Head of caudate nucleus (tissue), 42 donors: ENCODE measurements around the gene FRS3.

Experiments used
- DNase-seq, 42 donors: peaks; one replicate each; pipeline versions ENCODE4 v3.0.0 to v3.0.0-alpha.2; 2020 to 2021; ENCODE audit warnings: mixed read lengths in 7 of 42
- intact Hi-C: fragments of 100-400 bp; cut with DNase I; formaldehyde crosslinking; loops from one replicate; pipeline ENCODE4 v1.15.0; 2022

Gene FRS3

DNA sequence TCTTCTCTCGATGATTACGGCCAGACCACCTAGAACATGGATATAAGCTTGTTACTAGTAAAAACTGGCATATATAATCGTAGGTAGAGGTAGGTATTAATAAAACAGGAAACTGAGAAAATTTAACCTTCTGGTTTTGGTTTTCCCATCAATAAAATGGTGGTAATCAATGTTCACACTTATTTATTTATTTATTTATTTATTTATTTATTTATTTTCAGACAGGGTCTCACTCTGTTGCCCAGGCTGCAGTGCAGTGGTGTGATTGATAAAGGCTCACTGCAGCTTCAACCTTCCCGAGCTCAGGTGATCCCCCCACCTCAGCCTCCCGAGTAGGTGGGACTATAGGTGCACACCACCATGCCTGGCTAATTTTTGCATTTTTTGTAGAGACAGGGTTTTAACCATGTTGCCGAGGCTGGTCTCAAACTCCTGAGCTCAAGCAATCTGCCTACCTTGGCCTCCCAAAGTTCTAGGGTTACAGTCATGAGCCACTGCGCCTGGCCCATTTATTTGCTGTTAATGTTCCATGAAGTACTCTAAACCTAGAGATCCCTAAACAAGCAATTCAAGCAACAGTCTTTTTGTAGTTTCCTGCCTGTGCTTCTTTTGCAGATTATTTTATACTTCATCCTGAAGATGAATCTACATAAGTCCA is 19.3 kb upstream of the FRS3 start:
- no peak for DNase-seq
- intact Hi-C loops, result no loop called here

DNA sequence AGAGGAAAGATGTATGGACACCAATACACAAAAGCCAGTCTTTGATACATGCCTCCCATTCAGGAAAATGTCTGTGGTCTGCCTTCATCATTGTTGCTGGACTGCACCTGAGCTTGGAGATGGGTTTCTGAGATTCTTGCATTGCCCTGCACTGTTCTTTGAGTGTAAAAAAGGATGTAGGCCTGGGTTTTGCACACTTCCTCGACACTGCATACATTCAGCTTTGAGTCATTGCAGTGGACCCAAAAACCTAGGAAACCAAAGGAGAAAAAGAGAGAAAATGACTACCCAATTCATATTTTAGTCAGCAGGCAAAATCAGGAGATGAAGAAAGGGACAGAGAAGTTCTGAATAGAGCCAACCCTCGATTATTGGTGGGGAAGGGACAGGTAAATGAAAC is 16.8 kb upstream of the FRS3 start:
- no peak for DNase-seq
- intact Hi-C loops, result no loop called here

DNA sequence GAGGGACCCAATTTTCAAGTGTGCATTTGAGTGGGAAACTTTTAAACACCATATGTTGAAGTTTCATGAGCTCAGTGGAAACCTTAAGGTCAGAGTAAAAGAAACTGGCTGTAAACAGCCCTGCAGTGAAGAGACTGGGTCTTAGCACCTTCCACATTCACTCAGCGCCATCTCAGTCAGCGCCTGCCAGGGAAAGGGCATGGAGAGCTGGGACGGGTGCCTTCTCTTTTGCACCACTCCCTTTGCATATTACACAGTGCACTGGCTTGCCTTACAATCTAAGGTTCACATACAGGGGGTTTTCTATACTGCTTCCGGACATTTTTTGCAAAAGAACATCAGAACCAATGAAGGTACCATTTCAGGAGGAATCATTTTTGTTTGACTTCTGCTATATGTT is 12.3 kb upstream of the FRS3 start:
- DNase-seq, result no peak
- intact Hi-C loops, result no loop called here

DNA sequence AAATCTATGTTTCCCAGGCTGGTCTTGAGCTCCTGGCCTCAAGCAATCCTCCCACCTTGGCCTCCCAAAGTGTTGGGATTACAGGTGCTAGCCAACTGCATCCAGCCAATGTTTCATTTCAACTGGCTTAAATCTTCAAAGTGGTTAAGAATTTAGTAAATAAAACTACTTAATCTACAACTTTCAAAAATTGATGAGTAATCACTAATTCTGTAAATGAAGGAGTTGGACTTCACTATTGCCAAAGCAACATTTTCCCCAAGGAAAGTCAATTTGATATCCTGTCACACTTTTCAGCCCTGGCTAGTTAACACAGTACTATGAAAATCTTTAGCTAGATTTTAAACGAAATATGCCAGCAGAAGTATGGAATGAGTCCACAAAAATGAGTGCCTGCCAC is 11.6 kb upstream of the FRS3 start:
- intact Hi-C loops, result no loop called here
- DNase-seq, result no peak

DNA sequence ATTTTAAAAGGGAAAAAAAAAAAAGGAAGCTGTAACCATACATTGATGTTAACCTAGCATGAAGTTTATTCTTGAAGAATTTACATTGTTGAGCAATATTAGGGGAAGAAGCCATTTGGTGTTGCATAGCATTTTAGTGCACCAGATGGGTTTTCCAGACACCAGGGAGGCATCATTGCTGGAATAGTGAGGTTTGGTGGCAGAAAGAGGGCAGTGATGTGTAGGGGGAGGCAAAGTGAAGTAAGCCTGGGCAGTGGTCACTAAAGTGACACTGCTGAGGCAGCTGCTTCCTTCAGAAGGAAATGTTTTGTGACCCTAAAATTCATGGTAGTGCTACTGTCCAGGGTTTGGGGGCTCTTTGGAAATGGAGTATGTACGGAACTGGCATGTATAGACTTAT is 10.3 kb upstream of the FRS3 start:
- intact Hi-C loops, result no loop called here
- DNase-seq, result no peak

DNA sequence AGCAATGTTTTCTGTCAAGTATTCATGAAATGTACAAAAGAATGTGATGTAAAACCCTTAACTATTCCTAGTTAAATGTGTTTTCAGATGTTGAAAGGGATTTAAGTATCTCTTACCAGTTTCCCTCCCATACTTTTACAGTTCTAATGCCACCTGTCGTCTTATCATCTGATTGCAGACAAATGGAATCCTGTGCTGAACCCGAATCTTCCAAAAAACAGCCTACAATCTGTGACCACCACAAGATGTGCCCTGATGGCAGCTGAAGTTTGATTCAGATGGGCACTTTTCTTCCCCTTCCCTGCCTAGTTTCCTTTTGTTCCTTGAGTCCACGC is 9.7 kb upstream of the FRS3 start:
- no peak for DNase-seq
- intact Hi-C loops, result loop anchor here (5.0 to 10.0 kb wide), 2 partner anchors 148 to 425 kb away; partner anchors contain the start of gene MRPS10

DNA sequence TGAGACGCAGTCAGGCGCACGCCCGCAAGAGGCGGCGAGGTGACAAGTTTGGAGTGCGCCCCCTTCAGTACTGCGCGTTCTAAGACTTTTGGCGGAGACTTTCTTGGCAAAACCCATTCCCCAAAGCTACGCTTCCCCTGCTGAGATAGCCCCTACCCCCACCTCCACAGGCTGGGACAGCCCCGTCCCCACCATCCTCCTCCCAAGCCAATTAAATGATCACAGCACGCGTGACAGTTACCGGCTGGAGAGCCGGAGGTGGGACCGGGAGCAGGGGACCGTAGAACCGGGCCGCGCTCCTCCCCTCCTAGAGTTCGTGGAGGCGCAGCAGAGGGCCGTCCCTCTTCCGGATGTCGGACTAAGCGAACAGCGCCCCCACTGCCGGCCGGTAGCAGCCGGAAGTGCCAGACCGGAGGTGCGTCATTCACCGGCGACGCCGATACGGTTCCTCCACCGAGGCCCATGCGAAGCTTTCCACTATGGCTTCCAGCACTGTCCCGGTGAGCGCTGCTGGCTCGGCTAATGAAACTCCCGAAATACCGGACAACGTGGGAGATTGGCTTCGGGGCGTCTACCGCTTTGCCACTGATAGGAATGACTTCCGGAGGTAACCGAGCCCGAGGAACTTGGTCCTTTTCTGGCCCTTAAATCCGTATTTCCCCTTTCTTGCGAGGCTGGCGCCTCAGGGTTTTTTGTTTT is 7.7 kb upstream of the FRS3 start, which contains the start of gene TOMM6:
TSS of gene TOMM6 (plus strand) at position 476 of the 699 bp plus-strand sequence. CDS start at position 480, 4 bp downstream.
- DNase-seq, result peak; percentile 85 to 99 (median 96)
- intact Hi-C loops, result loop anchor here (1.0 to 10.0 kb wide), 3 partner anchors 134 to 427 kb away; partner anchors contain the start of genes BYSL, MED20 and MRPS10

DNA sequence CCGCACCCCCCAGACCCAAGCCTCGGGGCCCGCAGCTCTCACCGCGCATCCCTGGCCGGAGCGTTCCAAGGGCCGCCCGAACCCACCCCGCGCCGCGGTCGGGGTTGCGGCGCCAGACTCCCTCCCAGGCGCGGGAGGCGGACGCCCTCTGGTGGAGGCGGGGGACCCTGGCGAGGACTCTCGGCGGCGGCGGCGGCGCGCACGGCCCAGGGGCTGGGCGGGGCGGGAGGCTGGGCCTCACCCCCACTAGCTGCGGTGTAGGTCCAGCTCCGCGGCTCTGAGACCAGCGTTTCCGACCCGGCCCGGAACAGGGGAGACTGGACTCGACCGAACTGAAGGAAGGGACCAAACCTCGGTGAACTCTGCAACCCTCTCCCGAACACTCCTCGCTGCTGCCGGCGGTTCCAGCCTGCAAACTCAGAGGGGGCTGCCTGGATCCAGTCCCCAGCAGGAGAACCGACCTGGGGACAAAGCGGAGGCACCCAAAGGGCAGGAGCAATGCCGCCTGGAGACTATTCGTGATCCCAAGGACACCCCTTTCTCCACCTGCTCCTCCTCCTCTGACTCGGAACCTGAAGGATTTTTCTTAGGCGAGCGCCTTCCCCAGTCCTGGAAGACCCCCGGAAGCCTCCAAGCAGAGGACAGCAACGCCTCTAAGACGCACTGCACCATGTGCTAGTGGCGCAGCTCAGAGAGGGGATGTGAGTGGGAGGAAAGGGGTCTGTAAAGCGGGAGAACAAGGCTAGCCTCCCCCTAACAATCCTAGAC is 6.9 kb upstream of the FRS3 start:
- intact Hi-C loops, result loop anchor here (1.0 to 10.0 kb wide), 3 partner anchors 135 to 428 kb away; partner anchors contain the start of genes BYSL, MED20 and MRPS10
- DNase-seq, result peak; percentile 65 to 96 (median 91)

DNA sequence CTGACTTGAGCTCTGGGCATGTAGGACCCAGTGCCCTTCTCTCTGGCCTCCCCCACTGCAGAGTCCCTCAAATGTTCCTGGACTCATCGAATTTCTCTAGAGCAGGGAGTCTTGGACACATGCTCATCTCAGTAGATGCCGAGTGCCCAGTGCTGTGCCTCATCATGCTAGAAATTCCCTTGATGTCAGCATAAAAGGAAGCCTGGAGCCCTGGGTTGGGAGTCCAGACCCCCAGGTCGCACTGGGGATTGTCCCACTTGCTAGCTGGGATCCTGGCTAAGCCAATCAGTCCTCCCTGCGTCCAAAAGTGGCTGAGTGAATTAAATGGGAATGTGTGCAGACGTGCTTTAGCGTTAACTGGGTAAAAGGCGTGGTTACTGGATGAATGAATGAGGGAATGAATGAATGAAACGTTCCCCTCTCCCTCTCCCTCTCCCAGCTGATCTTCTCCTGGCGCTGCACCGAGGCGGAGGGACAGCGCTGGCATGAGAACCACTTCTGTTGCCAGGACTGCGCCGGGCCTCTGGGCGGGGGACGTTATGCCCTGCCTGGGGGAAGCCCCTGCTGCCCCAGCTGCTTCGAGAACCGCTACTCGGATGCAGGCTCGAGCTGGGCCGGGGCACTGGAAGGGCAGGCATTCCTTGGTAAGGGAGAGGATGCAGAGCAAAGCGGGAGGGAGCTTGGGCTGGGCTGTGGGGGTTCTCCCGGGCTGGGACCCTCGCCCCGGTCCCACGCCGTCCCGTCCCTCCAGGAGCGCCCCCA is 6.2 kb upstream of the FRS3 start:
- DNase-seq, result peak in 34 of 42 donors; percentile 11 to 59 (median 46)
- intact Hi-C loops, result loop anchor here (5.0 to 10.0 kb wide), 2 partner anchors 151 to 429 kb away; partner anchors contain the start of gene MRPS10

DNA sequence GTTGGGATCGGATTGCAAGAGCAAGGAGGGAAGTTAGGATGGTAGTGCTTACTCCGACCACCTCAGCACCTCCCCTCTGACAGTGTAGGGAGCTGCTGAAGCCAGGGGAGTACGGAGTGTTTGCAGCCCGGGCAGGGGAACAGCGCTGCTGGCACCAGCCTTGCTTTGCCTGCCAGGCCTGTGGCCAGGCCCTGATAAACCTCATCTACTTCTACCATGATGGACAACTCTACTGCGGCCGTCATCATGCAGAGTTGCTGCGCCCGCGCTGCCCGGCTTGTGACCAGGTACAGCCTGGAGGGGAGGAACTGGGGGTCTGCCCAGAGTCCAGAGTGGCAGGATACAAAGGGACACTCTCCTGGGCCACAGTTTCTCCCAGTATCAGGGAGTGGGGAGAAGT is 5.6 kb upstream of the FRS3 start:
- no peak for DNase-seq
- intact Hi-C loops, result loop anchor here (5.0 to 10.0 kb wide), 2 partner anchors 152 to 430 kb away; partner anchors contain the start of gene MRPS10

DNA sequence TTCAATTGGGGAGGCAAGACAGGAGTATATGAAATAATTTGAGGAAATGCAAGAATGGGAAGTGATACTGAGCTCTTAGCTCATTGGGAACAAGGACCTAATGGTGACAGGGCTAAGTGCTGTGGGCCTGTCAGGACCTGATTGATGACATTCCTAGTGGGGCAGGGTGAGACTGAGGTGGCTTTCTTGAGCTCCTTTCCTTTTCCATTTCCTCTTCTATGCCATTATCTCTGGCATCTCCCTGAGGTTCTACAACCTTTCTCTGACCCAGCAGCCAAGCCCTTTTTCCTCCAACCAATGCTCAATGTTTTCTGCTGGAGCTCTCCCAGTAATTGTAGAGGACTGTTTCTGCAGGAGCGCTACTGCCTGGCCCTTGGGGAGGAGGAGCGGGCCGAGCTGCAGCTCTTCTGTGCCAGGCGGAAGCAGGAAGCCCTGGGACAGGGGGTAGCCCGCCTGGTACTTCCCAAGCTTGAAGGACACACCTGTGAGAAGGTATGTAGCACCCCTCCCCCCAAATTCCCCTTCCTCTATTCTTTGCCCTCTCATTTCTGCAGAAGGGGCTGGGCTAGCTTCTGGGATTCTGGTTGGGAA is 5.0 kb upstream of the FRS3 start:
- DNase-seq, result no peak
- intact Hi-C loops, result loop anchor here (5.0 to 10.0 kb wide), 2 partner anchors 153 to 430 kb away; partner anchors contain the start of gene MRPS10

DNA sequence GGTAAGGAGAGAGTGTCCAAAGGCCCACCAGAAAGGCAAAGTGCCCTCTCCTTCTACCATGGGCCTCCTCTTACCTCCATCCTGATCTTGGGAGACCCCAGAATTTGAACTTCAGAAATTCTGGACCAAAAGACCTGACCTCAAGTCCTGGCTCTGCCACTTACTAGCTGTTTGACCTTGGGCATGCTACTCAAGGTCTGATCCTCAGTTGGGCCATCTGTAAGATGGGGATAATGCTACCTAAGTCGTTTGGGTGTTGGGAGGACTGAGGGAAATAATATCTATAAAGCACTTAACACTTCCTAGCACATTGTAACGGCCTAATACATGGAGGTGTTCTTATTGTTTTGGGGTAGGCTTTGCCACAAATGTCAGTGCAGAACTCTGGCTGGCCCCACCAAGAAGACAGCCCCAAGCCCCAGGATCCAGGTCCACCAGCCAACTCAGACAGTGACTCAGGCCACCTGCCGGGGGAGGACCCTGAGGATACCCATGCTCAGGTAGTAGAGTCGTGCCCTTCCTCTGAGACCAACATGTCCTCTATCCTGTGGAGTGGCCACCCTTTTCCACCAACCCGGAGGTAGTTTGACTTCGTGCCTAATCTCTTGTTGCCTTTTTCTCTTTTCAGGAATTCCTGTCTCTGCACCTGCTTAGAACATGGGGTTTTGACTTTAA is 3.5 kb upstream of the FRS3 start:
- DNase-seq, result no peak
- intact Hi-C loops, result loop anchor here (10.0 kb wide), 1 partner anchor 432 kb away; the partner anchor contains the start of gene MRPS10

DNA sequence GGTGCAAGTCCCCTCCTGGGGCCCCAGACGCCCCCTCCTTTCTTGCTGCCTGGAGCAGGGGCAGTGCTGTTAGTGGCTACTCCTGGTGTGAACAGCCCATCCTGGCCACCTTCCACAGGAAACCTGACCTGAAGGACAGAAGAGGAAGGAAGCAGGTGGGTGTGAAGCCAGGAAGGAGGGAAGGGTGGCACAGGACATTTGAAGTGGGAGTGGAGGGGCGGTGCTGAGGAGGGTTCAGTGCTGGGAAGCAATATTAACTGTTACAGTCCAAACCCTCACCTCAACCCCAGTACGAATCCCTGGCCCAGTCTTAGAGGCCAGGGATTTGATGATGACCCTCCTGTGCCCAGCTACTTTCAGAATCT is 1.6 kb upstream of the FRS3 start:
- DNase-seq, result no peak
- intact Hi-C loops, result loop anchor here (2.0 to 10.0 kb wide), 2 partner anchors 263 to 433 kb away; partner anchors contain the start of gene MRPS10

DNA sequence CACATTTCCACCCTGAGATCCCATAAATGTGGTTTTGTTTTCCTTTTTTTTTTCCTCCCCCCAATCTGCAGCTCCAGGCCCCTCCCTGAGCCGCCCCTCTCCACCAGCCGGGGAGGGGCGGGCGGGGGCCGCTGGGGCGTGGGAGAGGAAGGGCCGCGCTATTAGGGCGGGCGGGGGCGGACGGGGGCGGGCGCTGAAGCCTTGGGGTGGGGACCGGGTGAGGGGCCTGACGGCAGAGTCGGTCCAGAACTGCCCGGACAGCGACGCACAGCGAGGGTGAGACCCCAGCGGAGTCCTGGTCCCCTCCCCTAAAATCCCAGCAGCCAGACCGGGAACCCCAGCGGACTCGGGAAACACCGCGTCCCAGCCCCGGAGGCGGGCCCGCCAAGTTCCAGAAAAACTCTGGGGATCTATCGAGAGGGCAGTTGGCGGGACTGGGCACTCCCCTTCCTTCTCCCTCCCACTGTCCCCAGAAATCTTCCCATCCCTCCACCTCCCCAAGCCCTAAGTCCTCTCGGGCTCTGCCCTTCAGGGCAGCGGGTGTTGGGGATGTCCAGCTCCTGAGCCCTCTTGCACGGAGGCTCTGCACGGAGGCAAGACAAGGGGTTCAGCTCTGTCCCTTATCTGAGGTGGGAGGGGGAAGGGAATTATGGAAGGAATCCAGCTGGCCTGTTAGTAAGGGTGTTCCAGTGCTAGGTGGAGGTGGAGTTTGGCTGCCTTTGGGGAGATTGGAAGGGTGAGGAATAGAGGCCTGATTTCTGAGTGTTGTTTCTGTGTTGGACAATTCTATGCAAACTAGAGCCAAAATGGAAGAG is 1.1 kb upstream of the FRS3 start, which contains the start of gene PRICKLE4:
TSS of gene PRICKLE4 (plus strand) at position 232 of the 815 bp plus-strand sequence. CDS start 2,692 bp downstream, outside the sequence.
- DNase-seq, result peak in 19 of 42 donors; percentile 2 to 47 (median 23)

DNA sequence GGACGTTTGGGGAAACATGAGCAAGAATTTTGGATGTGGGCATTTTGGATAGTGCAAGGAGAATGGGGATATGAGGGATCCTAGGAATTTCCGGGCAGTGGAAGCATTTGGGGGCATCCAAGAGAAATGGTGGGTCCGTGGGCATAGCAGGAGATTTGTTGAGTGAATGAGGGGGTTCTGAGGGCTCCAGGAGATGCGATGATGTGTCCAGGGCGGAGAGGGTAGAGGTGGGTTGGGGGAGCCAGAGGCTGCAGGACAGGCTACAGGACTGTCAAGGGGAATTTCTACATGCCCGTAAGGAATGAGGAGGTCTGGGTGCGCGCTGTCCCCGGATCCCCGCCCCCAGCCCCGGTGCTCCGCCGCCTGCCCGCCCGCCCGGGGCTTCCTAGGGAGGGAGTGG is 364 bp downstream of the FRS3 start:
- intact Hi-C loops, result no loop called here
- peak in 2 of 42 donors; percentile 5 to 47 for DNase-seq

More for the DNA sequence above, 1.1 kb upstream of the FRS3 start, which contains the start of gene PRICKLE4:
- intact Hi-C loops, result loop anchor here (2.0 to 10.0 kb wide), 2 partner anchors 264 to 434 kb away; partner anchors contain the start of gene MRPS10

DNA sequence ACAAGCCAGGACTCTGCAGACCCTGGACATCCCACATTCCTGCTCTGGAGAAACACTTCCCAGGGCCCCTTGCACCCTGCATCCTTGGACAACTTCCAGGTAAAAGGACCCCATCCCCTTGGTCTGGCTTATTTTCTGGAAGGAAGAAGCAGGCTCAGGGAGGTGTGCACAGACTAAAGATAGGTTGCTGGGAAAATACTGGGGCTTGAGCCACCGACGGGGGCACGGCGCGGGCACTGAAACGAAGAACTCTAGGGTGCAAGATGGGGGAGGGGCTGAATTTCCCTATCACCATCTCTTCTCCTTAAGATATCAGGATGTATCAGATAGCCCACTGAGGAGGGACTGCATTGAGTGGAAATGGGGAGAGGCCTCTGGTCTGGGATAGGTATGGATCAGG is 805 bp downstream of the FRS3 start:
- no peak for DNase-seq
- intact Hi-C loops, result no loop called here
